D721Med (cell line): ENCODE data around the gene PAPOLB.

Source experiments
- DNase-seq: peaks from one replicate; pipeline ENCODE4 v3.0.0; 2011; ENCODE audit warnings: low spot score; ENCODE audit not compliant: insufficient read length
- FAIRE-seq: peaks from 2 replicates; lab custom pipeline; 2011; peaks lifted over from hg19 to GRCh38; lab: Jason Lieb, UNC
- CTCF ChIP-seq: IDR thresholded peaks from 2 replicates; pipeline ENCODE4 v1.5.1; 2012; ENCODE audit warnings: mild to moderate bottlenecking, control low read depth; ENCODE audit not compliant: insufficient read depth; ENCODE audit errors: missing control alignments

The PAPOLB gene

DNA sequence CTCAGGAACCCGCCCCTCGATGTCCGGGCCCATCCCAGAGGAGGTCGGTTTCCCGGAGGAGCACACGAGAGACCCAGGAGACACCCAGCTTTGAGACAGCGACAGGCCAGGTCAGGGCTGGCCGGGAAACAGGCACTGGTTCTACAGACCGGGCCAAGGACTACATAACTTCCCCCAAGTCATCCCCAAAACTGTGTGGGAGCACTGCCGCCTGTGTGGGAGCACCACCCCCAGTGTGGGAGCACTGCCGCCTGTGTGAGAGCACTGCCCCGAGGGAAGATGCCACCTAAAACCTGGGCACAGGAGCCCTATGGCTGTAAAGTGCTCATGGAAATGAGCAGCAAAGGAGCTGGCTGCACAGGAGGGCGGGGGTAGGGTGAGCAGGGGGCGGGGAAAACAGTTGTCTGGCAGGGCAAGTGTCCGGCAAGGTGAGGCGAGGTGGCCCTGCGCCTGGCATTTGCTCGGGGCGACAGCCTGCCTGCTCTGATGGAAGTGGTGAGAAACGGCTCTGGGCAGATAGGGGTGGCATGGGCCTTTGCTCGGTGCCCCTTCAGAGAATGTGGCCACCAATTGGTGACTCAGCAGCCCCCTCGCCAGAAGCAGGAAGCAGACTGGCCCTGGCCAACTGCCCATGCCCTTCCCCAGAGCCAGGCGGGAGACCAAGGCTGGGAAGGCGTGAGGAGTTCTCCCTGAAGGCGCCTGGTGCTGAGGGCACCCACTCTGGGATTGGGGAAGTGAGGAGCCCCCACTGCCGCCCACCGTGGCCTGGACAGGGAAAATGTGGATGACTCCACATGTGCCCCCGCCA lies 26.2 kb downstream of the PAPOLB start:
- DNase-seq = no peak
- no peak for TF ChIP-seq CTCF
- no peak for FAIRE-seq

GRCh38 chr7:4834601-4835397 lies 27.0 kb downstream of the PAPOLB start:
- FAIRE-seq = no peak
- no peak for DNase-seq
- TF ChIP-seq CTCF = no peak

DNA sequence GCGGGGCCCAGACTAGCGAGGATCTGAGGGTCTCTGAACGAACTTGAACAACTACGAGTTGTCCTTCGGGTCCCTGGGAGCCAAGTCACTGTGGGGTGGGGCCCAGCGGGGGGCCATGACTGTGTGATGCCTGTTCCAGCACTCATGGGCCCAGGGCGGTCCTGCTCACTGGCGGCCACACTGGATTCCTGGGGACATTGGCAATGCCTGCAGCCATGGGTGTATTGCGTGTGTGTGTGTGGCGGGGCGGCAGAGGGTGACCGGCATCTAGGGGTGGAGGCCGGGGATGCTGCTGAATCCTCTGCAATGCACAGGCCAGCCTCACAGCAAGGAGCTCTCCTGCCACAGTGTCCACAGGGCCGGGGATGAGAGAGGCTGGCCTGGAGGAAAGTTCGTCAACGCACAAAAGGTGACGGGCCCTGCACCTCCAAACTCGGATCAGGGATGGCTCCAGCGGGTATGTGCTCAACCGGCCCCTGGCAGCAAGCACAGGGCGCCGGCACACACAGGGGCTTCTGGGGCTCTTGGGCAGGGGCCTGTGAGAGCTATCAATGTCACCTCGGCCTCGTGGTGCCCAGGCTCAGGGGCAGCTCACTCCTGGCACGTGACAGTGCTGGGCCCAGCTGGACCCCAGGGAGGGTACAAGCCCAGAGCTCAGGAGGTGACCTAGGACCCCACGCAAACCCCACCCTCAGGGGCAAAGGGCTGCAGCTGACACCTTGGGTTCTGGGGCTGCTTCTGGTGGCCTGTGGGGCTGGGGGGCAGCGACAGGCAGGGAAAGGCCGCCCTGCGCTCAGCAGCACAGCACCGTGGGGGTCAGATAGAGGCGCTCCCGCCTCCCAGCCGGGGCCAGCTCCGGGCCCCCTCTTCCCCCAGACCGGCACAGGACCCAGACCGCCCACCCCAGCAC lies 27.9 kb downstream of the PAPOLB start:
- DNase-seq (no peak), FAIRE-seq (no peak)
- TF ChIP-seq CTCF = no peak

DNA sequence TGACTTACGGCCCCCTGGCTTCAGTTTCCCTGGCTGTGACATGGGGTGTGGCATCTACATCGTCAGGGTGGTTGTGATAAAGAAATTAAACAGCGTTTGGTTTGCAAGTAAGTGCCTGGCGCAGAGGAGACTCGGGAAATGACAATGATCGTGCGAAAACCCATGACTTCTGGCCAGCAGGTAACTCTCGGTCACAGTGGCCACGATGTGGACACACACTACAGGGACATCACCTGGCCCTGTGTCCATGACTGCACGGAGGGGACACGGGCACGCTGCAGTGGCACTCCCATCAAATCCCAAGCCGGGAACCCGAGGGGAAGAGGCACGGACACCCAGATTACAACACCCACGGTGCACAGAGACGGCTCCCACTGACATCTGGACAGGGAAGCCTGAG lies 28.7 kb downstream of the PAPOLB start:
- FAIRE-seq = no peak
- DNase-seq = no peak
- TF ChIP-seq CTCF = no peak

- TF ChIP-seq CTCF = no peak
- no peak for DNase-seq
- no peak for FAIRE-seq
These were observed 29.1 kb downstream of the PAPOLB start for GRCh38 chr7:4832711-4833110.

DNA sequence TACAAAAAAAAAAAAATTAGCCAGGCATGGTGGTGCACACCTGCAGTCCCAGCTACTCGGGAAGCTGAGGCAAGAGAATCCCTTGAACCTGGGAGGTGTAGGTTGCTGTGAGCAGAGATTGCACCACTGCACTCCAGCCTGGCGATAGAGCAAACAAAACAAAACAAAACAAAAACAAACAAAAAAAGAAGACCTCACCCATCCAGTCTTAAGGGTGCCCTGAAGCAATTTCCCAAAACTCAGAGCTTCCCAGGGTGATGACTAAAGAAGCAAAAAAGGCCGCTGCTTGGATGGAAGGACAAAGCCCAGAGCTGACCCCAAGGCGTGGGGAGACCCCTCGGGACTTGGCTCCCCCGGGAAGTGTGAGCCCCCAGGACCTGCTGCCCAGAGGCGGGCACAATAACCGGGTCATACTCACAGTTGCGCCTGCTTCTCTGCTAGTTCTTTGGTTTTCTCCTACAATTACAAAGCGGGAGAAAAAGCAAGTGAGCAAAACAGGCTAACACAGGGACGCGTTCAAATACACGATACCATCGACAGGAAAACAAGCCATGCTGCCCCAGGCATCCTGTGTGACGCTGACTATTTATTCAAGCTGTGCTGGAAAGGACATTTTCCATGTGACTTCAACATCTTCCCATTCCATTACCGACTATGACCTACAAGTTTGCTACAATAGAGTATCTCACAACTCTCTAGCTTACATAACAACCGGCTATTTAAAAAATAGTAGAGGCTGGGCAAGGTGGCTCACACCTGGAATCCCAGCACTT lies 29.9 kb downstream of the PAPOLB start:
- no peak for FAIRE-seq

More for the DNA sequence above, 29.9 kb downstream of the PAPOLB start:
- no peak for TF ChIP-seq CTCF
- DNase-seq = no peak
